ENCODE data around the gene DROSHA.
"Not testable (repeated sequence)": the region's sequence is repeated elsewhere in the genome, so short reads cannot be mapped to it uniquely, and the experiment has no call there.

The DROSHA gene

DNA sequence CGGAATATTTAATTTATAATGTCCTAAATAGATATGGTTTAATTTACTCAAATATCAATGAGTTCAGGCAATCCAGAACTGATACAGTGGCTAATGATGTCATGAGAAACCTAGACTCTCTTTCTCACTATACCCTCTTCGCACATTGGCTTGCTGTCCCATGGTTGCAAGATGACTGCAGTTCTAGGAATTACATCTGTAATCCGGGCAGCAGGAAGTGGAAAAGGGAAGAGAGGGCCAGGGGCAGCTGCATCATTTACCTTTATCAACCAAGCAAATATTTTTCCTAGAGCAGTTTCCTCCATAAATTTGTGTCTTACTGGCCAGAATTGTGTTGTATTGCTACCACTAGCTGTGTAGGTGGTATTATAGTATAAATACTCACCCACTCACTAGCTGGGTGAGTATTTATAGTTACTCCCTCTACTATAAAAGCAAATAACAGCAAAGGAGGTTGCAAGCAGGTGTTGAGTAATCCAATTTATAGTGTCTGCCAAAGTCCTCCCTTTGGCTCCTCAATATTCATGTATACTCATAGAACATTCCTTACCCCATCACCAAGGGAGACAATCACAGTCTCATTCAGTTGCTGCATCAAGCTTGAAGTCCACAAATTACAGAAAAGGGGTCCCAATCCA, 168.8 kb downstream of the DROSHA start:
- H3K4me1 ChIP-seq = peaks cover 43% of the 10 kb centered on the region
- H3K4me3 ChIP-seq = no peak overlapping the region
- H3K27me3 ChIP-seq (ENCODE audit: low read depth) = no peaks in the 10 kb centered on the region
- H3K36me3 ChIP-seq (replicated peaks) = no peaks in the 10 kb centered on the region
- in situ Hi-C loops (cut with MboI; ENCODE audit: low sequenced_read_pairs) = no loop called here
- no peaks in the 10 kb centered on the region for H3K9me3 ChIP-seq
- peak in 1 of 2 experiments; percentile 38 for DNase-seq (ENCODE audit: low spot score in 2 of 2)

DNA sequence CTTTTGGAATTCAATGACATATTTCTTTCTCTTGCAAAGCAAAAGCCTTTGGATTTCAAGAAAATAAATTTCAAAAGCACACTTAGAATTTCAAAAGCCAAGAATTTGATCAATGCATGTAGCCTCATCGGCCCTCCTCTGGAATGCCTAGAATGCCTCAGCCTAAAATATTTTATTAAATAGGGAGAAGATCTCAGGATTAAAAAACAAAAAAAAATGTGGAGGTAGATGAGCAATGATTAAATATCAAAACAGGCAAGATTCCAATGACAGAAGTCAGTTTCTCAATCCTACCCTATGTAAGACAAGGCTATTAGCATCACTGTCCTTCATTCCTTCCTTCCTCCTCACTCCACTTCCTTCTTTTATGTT, 169.4 kb downstream of the DROSHA start:
- DNase-seq (ENCODE audit: low spot score in 2 of 2) = peak; percentile 46 to 93
- in situ Hi-C loops (cut with MboI; ENCODE audit: low sequenced_read_pairs) = no loop called here
- Histone ChIP-seq H3K4me1 (peaks cover 43% of the 10 kb centered on the region), H3K27me3 (ENCODE audit: low read depth) (no peaks in the 10 kb centered on the region), H3K36me3 (replicated peaks) (no peaks in the 10 kb centered on the region), H3K4me3 (no peak overlapping the region), H3K9me3 (no peaks in the 10 kb centered on the region)

DNA sequence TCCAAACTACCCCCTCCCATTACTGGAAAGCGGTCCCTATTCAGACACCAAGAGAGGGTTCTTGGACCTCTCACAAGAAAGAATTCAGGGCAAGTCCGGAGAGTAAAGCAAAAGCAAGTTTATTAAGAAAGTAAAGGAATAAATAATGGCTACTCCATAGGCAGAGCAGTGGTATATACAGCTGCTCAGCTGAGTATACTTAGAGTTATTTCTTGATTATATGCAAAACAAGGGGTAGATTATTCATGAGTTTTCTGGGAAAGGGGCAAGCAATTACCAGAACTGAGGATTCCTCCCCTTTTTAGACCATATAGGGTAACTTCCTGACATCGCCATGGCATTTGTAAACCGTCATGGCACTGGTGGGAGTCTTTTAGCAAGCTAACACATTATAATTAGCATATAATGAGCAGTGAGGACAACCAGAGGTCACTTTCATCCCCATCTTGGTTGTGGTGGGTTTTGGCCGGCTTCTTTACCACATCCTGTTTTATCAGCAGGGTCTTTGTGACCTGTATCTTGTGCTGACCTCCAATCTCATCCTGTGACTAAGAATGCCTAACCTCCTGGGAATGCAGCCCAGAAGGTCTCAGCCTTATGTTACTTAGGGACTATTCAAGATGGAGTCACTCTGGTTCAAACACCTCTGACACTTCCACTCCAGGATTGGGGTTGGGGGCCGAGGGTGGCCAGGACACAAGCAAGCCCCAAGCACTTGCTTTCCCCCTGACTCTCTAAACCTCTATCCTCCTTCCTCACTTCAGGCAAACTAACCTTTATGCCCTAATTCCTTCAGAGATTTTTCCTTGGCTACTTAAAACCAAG, 170.0 kb downstream of the DROSHA start:
- H3K9me3 ChIP-seq; H3K4me3 ChIP-seq; in situ Hi-C loops (cut with MboI; ENCODE audit: low sequenced_read_pairs); H3K36me3 ChIP-seq (replicated peaks); H3K27me3 ChIP-seq (ENCODE audit: low read depth): not testable (repeated sequence)
- peaks cover 43% of the 10 kb centered on the region for H3K4me1 ChIP-seq
- DNase-seq (ENCODE audit: low spot score in 2 of 2) = peak in 1 of 2 experiments; percentile 35

DNA sequence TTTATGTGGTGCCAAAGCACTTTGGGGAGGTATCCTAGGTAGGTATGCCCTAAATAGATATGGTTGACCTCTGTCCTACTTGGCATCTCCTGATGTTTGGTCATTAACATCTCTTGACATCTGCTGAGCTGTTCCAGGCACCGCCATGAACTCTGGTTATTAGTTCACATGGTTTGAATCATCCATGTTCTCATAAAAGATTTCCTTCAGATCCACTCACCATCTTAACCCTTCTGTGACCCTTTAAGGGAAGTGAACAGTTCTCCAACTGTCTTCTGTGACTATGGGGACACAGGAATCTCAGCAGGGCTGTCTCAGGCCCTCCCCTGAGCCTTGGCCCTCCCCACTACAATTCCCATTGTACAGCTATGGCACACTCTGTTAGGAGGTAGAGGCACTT, 170.7 kb downstream of the DROSHA start:
- in situ Hi-C loops (cut with MboI; ENCODE audit: low sequenced_read_pairs) = no loop called here
- Histone ChIP-seq H3K27me3 (ENCODE audit: low read depth) (no peaks in the 10 kb centered on the region), H3K4me1 (peaks cover 43% of the 10 kb centered on the region), H3K4me3 (no peak overlapping the region), H3K36me3 (replicated peaks) (no peaks in the 10 kb centered on the region), H3K9me3 (no peaks in the 10 kb centered on the region)
- no peak for DNase-seq (ENCODE audit: low spot score in 2 of 2)

DNA sequence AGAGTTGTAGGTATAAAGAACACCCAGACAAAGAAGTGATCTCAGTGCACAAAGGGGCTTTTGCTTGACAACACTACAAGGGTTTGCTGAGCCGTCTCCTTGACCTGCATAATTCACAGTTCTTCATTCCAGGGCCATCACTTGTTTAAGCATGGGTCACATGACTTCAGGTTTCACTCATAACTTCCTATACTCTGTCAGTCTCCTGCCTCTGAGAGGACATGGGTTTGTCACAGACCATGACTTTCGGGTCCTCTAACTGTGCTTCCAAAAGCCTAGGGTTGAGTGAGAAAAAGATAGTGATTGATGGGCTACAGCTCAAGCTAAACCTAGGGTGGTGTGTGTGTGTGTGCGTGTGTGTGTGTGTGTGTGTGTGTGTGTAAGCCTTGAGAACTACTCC, 172.1 kb downstream of the DROSHA start:
- no peak for DNase-seq (ENCODE audit: low spot score in 2 of 2)
- Histone ChIP-seq H3K4me1 (peaks cover 43% of the 10 kb centered on the region), H3K9me3 (no peaks in the 10 kb centered on the region; the same call in 1 of the 2 replicates), H3K4me3 (no peak overlapping the region), H3K27me3 (ENCODE audit: low read depth) (no peaks in the 10 kb centered on the region), H3K36me3 (replicated peaks) (no peaks in the 10 kb centered on the region)
- in situ Hi-C loops (cut with MboI; ENCODE audit: low sequenced_read_pairs) = no loop called here

DNA sequence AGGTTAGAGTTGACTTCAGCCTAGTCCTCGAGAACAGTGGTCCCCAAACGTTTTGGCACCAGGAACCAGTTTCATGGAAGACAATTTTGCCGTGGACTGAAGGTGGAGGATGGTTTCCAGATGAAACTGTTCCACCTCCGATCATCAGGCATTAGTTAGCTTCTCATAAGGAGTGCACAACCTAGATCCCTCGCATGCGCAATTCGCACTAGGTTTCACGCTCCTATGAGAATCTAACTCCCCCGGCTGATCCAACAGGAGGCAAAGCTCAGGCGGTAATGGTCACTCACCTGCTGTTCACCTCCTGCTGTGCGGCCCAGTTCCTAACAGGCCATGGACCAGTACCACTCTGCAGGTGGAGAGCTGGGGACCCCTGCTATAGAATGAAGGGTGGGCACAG, 174.9 kb downstream of the DROSHA start:
- DNase-seq (ENCODE audit: low spot score in 2 of 2) = no peak
- H3K4me3 ChIP-seq = no peak overlapping the region

DNA sequence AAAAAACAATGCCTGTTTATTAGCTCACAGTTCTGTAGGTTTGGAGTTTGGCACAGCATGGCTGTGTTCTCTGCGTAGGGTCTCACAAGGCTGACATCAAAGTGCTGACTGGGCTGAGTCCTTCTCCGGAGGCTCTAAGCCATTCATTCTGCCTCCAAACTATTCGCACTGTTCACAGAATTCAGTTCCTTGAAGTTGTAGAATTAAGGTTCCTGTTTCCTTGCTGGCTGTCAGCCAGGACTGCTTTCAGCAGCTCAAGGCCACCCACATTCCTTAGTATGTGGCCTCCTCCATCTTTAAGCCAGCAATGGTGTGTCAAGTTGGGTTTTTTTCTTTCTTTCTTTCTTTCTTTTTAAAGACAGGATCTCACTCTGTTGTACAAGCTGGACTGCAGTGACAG, 176.6 kb downstream of the DROSHA start:
- in situ Hi-C loops (cut with MboI; ENCODE audit: low sequenced_read_pairs) = no loop called here
- H3K4me1 ChIP-seq = peaks cover 15% of the 10 kb centered on the region
- no peak overlapping the region for H3K4me3 ChIP-seq
- no peaks in the 10 kb centered on the region; the same call in 1 of the 2 replicates for H3K9me3 ChIP-seq
- no peaks in the 10 kb centered on the region for H3K27me3 ChIP-seq (ENCODE audit: low read depth)
- DNase-seq (ENCODE audit: low spot score in 2 of 2) = no peak
- no peaks in the 10 kb centered on the region for H3K36me3 ChIP-seq (replicated peaks)

More for the DNA sequence above, 174.9 kb downstream of the DROSHA start:
- Histone ChIP-seq H3K4me1 (peaks cover 32% of the 10 kb centered on the region), H3K36me3 (replicated peaks) (no peaks in the 10 kb centered on the region), H3K9me3 (no peaks in the 10 kb centered on the region; the same call in 1 of the 2 replicates), H3K27me3 (ENCODE audit: low read depth) (no peaks in the 10 kb centered on the region)
- in situ Hi-C loops (cut with MboI; ENCODE audit: low sequenced_read_pairs) = no loop called here

Data from HAP-1 (cell line).